NCI-H1105 (cell line): ENCODE results near the gene UBR2.
"Not testable (repeated sequence)": the region's sequence is repeated elsewhere in the genome, so short reads cannot be mapped to it uniquely, and the experiment has no call there.

Experiments
- DNase-seq: peaks from one replicate; lab custom pipeline; 2025; lab: John Stamatoyannopoulos, UW

The UBR2 gene

DNA sequence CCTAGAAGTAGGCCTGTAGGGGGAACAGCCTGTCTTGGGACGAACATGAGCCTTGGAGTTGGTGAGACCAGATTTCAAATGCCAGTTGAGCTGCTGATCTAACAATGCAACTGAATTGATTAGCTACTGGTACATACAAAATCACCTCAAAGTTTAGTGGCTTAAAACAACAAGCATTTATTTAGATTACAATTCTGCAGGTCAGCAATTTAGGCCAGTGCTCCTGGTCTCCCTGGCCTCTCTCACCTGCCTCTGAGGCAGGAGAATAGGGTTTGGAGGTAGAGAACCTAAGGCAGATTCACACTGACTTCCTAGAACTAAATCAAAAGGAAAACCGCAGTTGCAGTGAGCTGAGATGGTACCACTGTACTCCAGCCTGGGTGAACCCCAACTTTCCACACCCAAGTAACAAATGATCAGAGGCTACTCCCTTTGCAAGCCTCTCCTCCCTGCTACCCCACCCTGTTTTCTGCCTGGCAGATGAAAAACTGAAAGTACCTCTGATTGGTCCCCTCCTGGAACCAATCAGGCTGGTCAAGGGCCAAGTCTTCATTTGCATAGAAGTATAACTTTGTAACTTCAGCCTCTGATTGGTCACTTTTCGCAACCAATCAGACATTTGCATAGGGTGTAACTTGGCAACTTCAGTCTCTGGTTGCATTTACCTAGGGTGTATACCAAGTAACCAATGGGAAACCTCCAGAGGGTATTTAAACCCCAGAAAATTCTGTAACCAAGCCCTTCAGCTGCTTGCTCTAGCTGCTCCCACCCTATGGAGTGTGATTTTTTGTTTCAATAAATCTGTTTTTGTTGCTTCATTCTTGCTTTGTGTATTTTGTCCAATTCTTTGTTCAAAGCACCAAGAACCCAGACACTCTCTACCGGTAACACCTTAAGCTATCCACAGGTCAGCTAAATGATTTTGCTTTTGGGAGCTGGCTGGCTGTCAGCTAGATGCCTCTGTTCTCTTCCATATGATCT, 8.1 kb upstream of the UBR2 start:
- no peak for DNase-seq

DNA sequence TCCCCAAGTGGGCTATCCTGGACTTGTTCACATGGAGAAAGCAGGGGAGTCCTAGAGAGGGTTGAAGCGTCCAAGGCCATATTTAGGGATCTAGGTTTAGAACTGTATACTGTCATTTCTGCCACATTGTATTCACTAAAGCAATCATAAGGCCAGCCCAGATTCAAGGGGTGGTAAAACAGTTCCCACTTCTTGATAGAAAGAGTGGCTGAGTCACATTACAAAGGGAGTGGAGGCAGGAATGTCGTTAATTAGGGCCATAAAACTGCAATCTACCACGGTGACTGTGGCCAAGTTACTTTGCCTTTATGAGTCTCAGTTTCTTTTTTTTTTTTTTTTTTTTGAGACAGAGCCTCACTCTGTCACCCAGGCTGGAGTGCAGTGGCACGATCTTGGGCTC, 7.4 kb upstream of the UBR2 start:
- no peak for DNase-seq

DNA sequence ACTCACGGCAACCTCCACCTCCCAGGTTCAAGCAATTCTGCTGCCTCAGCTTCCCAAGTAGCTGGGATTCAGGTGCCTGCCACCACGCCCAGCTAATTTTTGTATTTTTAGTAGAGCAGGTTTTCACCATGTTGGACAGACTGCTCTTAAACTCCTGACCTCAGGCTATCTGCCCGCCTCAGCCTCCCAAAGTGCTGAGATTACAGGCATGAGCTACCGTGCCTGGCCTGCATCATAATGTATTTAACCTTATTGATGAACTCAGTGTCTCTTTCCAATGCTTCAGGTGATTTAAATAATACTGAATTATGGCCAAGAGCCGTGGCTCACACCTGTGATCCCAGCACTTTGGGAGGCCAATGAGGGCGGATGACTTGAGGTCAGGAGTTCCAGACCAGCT, 4.6 kb upstream of the UBR2 start:
- not testable (repeated sequence) for DNase-seq

DNA sequence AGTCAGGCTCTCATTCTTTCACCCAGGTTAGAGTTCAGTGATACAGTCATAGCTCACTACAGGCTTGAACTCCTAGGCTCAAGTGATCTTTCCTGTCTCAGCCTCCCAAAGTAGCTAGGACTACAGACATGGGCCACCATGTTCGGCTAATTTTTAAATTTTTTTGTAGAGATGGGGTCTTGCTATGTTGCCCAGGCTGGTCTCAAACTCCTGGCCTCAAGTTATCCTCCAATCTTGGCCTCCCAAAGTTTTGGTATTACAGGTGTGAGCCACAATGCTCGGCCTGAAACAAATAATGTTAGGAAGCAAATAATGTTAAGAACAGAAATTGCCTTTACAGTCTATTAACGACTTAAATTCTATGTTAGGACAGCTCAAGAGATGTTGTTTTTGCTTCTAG, 1.8 kb upstream of the UBR2 start:
- DNase-seq, result no peak

DNA sequence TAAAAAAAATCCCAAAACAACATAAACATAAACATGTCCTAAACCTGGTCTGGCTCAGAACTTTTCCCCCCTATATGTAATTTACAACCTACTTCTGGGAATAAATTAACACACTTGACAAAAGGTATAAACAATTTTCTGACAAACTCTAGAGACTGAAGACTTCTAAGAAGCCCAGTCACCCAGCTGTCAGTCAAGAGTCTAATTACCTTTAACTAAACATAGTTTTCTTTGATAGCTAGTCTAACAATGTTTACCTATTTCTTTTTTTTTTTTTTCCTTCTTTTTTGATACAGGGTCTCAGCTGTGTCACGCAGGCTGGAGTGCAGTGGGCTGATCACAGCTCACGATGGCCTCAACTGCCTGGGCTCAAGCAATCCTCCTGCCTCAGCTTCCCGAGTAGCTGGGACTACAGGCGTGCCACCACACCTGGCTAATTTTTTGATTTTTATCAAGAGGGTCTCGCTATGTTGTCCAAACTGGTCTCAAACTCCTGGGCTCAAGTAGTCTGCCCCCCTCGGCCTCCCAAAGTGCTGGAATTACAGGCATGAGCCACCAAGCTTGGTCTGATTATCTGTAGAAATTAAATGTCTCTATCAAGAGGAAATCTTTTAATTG, 932 bp upstream of the UBR2 start:
- DNase-seq, result no peak

DNA sequence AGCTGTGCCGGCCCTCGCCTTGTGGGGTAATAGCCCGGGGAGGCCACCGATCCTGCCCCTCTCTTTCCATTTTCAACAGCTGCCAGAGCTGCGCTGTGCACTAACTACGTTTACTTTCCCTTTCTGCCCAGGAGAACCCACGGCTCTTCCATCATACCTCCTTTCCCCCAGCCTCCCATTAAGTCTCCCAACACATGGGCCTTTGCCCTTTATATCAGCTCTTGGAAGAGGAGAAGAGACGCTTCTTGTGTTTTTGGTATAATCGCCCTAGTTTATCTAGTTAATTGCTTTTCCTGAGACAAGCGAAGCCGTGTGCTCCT, 637 bp downstream of the UBR2 start:
- no peak for DNase-seq

DNA sequence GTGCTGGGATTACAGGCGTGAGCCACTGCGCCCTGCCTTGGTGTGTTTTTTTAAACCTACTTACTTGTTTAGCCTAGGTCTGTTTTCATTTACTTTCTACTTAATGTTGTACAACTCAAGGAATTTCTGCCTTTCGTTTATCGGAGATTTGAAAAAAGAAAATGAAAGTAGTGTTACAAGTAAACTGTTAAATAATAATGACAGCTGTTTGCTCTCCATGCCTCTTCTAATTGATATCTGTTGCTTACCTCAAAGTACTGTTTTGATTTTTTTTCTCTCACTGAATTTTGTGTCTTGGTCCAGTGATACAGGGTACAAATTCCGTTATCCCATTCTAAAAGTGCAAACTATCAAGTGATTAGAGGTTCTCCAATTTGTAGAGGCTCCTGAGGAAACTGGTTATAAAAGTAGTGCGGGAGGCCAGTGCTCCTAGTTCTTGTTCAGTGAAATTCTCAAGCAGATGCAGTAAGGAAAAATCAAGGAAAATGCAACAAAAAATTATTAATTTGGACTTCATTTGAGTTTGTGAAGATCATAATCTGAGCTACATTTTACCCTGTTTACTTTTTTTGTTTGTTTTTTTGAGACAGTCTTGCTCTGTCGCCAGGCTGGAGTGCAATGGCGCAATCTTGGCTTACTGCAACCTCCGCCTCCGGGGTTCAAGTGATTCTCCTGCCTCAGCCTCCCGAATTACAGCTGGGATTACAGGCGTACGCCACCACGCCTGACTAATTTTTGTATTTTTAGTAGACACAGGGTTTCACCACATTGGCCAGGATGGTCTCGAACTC, 2.2 kb downstream of the UBR2 start:
- no peak for DNase-seq

DNA sequence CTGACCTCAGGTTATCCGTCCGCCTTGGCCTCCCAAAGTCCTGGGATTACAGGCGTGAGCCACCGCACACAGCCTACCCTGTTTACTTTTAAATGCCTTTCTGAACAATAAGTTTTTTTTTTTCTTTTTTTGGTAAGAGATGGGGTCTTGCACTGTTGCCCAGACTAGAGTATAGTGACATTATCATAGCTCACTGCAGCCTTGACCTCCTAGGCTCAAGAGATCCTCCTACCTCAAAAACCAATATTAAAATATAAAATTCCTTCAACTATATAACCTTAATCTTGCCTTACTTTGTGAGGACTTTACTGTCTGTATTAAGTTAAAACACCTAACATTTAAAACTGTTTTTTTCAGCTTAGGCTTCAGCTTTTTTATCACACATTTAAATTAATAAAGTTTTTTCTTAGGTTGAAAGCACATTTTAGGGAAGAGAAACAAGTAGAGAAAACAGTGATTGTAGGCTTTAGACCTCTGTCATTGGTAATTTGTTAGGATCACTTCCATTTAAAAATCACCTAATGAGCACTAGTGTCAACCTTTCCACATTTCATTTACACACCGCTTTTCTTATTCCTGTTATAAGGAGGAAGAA, 2.9 kb downstream of the UBR2 start:
- DNase-seq, result no peak

DNA sequence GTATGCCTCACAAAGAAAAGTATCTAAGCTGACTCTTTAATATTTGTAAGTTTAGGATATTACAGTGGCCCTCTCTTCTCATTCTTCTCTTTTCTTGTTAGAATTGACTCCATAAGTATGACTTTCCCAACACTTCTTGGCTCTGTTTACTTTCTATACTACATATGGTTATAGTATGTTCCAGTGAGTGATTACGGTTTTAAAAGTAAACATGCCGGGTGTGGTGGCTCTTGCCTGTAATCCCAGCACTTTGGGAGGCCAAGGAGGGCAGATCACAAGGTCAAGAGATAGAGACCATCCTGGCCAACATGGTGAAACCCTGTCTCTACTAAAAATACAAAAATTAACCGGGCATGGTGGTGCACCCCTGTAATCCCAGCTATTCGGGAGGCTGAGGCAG, 3.4 kb downstream of the UBR2 start:
- not testable (repeated sequence) for DNase-seq

DNA sequence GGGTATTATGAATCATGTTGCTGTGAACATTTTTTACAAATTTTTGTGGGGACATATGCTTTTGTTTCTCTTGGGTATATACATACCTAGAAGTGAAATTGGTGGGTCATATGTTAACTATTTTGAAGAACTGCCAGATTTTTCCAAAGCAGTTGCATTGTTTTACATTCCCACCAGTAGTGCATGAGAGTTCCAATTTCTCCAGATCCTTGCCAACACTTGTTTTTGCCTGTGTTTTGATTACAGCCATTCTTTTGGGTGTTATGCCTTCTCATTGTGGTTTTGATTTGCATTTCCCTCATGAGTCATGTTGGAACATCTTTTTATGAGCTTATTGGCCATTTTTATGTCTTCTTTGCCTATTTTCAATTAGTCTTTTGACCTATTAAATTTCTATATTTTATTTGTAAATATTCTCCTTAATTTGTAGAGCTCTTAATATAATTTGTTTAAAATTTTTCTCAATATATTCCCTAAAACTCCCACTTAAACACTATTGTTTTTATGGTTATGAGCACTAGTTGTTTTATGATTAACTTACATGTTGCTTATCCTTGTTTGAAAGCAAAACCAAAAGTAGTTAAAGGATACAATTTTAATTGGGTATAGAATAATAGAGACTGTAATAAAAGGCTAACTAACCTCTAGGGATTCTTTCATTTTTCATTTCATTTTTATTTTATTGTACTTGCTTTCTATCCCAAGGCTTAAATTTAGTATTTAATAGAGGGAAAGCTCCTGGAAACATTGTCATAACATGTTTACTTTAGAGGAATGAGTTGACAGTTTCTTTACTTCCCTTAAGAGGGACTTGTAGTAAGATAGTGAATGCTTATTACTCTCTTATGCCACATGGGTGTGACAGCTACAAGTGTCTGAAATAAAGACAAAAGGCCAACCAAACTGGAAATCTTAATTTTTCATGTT, 5.5 kb downstream of the UBR2 start:
- no peak for DNase-seq

DNA sequence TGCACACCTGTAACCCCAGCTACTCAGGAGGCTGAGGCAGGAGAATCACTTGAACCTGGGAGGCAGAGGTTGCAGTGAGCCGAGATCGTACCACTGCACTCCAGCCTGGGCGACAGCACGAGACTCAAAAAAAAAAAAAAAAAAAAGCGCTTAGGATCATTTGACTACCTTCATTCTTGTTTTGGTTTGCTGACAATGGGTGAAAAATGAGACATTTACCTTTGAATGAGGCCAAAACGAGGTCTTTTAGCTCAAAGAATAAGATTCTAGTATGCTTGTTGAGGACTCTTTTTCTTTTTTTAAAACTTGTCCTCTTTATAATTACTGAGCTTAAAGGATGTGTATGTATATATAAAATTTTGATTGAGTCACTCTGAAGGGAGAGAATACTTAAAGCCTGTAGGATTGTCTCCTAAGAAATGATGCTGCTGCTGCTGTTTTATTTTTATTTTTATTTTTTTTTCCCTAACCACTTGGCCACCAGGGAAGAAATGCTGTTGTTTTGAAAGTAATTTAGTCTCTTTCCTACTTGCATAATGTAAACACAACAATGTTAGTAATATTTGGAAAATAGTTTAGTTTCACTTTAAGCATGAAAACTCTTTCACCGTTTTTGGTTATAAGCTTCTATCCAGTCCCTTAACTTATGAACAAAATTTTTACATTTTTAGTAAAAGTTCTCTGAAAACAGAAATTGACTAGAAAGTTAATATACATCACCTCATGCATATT, 7.9 kb downstream of the UBR2 start:
- DNase-seq, result no peak

DNA sequence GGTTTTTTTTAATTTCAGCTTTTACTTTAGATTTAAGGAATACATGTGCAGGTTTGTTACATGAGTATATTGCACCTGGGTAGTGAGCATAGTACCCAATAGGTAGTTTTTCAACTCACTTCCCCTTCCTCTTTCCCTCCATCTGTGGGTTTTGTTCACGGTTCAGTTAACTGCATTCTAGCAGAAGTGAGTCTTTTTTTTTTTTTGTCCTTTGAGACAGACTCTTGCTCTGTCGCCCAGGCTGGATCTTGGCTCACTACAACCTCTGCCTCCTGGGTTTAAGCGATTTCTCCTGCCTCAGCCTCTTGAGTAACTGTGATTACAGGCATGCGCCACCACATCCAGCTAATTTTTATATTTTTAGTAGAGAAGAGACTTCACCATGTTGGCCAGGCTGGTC, 8.7 kb downstream of the UBR2 start:
- no peak for DNase-seq

DNA sequence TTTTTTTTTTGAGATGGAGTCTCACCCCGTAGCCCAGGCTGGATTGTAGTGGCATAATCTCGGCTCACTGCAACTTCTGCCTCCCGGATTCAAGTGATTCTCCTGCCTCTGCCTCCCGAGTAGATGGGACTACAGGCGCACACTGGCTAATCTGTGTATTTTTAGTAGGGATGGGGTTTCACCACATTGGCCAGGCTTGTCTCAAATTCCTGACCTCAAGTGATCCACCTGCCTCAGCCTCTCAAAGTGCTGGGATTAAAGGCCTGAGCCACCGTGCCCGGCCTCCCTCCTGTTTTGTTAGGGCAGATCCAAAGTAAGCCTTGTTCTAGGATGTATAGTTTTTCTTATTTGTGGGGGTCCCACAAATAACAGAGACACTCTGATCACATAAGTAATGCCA, 12.7 kb downstream of the UBR2 start:
- DNase-seq, result not testable (repeated sequence)

DNA sequence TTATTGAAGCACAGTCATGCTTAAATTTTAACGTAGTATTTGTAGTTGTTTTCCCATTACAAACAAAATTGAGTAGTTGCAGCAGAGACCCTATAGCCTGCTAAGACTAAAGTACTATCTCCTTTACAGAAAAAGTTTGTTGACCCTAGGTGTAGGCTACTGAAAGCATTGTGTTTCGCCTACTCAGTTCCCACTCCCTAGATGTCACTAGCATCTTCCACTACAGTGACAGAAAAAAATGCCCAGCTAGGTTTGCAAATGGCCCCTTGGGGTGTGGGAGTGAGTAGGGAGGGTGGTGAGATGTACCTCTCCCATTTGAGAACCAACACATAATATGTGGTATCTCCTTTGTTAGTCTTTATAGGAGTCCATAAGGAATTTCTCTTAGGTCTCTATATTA, 34.5 kb downstream of the UBR2 start:
- no peak for DNase-seq

DNA sequence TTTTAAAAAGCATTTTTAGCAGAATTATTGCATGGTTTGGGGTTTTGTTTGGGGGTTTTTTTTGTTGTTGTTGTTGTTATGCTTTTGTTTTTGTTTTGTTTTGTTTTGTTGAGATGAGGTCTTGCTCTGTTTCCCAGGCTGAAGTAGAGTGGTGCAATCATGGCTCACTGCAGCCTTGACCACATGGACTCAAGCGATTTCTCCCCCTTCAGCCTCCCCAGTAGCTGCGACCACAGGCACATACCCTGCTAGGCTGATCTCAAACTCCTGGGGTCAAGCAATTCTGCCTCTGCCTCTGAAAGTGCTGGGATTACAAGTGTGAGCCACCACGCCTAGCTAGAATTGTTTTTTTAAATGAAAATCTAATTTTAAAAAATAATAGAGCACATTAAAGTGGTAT, 35.7 kb downstream of the UBR2 start:
- DNase-seq, result no peak

DNA sequence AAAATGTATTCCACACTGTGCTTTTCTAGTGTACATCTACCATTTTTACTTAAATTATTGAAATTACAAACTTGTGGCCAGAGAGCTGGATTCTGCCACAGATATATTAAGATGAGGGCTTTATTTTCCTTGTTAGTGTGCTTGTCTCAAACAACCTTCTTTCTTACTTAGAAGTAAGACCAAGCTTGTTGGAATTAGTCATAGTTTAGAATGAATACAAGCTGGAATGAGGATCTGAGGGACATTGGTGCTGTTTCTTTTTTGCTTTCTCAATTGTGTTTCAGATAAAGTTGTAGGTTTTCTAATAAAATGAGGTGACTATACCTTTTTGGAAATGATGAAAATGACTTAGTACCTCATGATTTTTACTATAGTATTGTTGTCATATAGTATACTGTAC, 40.3 kb downstream of the UBR2 start:
- DNase-seq, result no peak

DNA sequence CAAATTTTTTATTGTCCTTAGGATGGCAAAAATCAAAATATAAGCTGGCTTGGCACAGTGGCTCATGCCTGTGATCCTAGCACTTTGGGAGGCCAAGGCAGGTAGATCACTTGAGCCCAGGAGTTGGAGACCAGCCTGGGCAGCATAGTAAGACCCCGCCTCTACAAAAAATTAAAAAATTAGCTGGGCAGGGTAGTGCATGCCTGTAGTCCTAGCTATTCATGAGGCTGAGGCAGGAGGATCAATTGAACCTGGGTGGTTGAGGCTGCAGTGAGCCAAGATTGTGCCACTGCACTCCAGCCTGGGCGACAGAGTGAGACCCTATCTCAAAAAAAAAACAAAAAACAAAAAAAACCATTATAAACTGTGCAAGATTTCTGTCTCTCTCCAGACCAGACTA, 40.9 kb downstream of the UBR2 start:
- DNase-seq, result not testable (repeated sequence)

DNA sequence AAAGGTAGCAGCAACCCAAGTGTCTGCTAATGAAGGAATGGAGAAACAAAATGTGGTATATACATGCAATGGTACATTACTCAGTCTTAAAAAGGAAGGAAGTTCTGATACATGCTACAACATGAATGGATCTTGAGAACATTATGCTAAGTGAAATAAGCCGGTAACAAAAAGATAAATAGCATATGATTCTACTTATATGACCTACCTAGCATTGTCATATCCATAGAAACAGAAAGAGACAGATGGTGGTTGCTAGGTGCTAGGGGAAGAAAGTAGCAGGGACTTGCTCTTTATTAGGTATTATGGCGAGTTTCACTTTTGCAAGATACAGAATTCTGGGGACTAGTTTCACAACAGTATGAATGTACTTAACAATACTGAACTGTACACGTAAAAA, 46.6 kb downstream of the UBR2 start:
- DNase-seq, result no peak

DNA sequence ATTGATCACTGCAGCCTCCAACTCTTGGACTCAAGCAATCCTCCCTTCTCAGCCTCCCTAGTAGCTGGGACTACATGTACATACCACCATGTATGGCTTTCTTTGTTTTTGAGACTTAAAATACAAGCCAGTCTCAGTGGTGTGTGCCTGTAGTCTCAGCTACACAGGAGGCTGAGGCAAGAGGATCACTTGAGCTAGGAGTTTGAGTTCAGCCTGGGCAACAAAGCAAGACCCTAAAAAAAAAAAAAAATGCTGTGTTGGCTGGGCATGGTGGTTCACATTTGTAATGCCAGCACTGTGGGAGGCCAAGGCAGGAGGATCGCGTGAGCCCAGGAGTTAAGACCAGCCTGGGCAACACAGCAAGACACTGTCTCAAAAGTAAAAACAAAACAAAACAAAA, 51.7 kb downstream of the UBR2 start:
- no peak for DNase-seq

DNA sequence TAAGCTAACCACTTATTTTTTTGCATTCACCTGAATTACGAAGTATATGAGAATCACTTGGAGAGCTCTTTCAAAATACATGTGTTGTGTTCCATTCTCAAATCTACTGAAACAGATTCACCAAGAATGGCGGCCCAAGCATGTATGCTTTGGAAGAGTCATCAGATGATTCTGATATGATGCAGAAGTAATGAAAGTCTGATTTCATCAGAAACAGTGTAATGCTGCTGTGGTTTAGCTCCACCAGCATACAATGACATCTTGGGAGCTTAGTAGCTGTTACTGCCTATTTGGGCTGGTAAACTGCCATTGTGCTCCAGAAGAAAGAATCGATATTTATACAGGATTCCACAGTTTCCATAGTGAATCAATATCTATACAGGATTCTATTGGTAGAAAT, 52.9 kb downstream of the UBR2 start:
- DNase-seq, result no peak

DNA sequence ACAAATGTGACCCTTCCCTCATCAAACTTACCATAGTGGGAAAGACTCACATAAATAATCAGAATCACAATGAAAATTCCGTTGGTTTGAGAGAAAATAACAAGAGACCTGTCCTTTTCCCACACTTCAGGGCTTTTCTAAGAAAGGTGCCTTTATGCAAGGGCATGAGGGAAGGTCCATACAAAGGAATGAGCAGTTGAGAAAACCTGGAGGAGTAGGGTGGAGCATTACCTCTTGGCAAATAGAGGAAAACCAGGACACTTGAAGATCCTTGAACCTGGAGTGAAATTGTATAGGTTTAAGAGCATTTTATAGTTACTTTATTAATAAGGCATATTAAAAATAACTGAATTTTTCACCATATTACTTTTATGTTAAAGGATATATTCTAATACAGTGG, 54.3 kb downstream of the UBR2 start:
- no peak for DNase-seq
